HL-60 (cell line): ENCODE results near the gene NFATC4.

Source experiments
- DNase-seq, 2 experiments: peaks; one replicate each; pipeline ENCODE4 v3.0.0-alpha.2; 2010 to 2020; ENCODE audit warnings: low read depth in 1 of 2, low spot score in 1 of 2
- H3K27ac ChIP-seq: fragments of 250-450 bp; sonication (Bioruptor Pico); replicated peaks from 2 replicates; pipeline ENCODE4 v1.5.1; 2020; ENCODE audit warnings: mild to moderate bottlenecking, moderate library complexity
- H3K27me3 ChIP-seq: fragments of 250-450 bp; sonication (Bioruptor Pico); 2 replicates; pipeline ENCODE4 v1.5.1; 2021; ENCODE audit warnings: mild to moderate bottlenecking, moderate library complexity; ENCODE audit not compliant: insufficient read depth, poor library complexity, severe bottlenecking
- H3K4me3 ChIP-seq: replicated peaks from 2 replicates; pipeline ENCODE4 v1.5.1; 2011; ENCODE audit warnings: mild to moderate bottlenecking, control low read depth, low read length; ENCODE audit not compliant: insufficient read depth
- CTCF ChIP-seq: IDR thresholded peaks from one replicate; pipeline ENCODE4 v1.5.1; 2011; ENCODE audit warnings: low read length, control low read depth, inconsistent platforms; ENCODE audit not compliant: insufficient read depth
- GABPA ChIP-seq: IDR thresholded peaks from 2 replicates; pipeline ENCODE4 v1.6.1; 2012; ENCODE audit warnings: low read depth
- POLR2AphosphoS5 ChIP-seq: IDR thresholded peaks from 2 replicates; pipeline ENCODE4 v1.6.1; 2012; ENCODE audit warnings: low read depth
- REST ChIP-seq: IDR thresholded peaks from 2 replicates; pipeline ENCODE4 v1.6.1; 2012; ENCODE audit warnings: low read depth; ENCODE audit not compliant: insufficient replicate concordance
- SPI1 ChIP-seq: IDR thresholded peaks from 2 replicates; pipeline ENCODE4 v1.6.1; 2012; ENCODE audit warnings: low read depth, mild to moderate bottlenecking, borderline replicate concordance

NFATC4 gene

GRCh38 chr14:24372701-24373416 is 4.9 kb downstream of the NFATC4 start:
- no peak overlapping the region for H3K27ac ChIP-seq
- TF ChIP-seq CTCF = no peak
- no peak for TF ChIP-seq REST
- TF ChIP-seq SPI1 = no peak
- TF ChIP-seq GABPA = no peak
- TF ChIP-seq POLR2AphosphoS5 = no peak
- H3K4me3 ChIP-seq = no peak overlapping the region
- peaks cover 13% of the 10 kb centered on the region for H3K27me3 ChIP-seq
- no peak for DNase-seq

GRCh38 chr14:24376448-24377070 is 8.6 kb downstream of the NFATC4 start:
- H3K27ac ChIP-seq = no peak overlapping the region
- TF ChIP-seq CTCF = no peak
- no peak for TF ChIP-seq REST
- TF ChIP-seq POLR2AphosphoS5 = no peak
- no peak for TF ChIP-seq SPI1
- no peak for TF ChIP-seq GABPA
- no peak for DNase-seq
- no peaks in the 10 kb centered on the region for H3K27me3 ChIP-seq
- H3K4me3 ChIP-seq = no peak overlapping the region

- Histone ChIP-seq H3K4me3 (no peak overlapping the region), H3K27me3 (no peaks in the 10 kb centered on the region)
Observed at GRCh38 chr14:24377126-24377525, 9.1 kb downstream of the NFATC4 start.

More at GRCh38 chr14:24377126-24377525, 9.1 kb downstream of the NFATC4 start:
- TF ChIP-seq CTCF = no peak
- no peak for DNase-seq
- no peak overlapping the region for H3K27ac ChIP-seq
